Kidney (tissue), 14 donors: ENCODE results near the gene CAMKMT. TPM values are rescaled to one million over a fixed set of nuclear protein-coding genes. Genes with fewer than 3 reads are reported as not detected.

ENCODE experiments used
- DNase-seq, 5 donors: peaks; one replicate each; pipeline ENCODE4 v3.0.0-alpha.2; 2013 to 2020
- FAIRE-seq: peaks from 2 replicates; lab custom pipeline; 2012; peaks lifted over from hg19 to GRCh38; lab: Jason Lieb, UNC
- H3K27ac ChIP-seq, 2 donors: one replicate each; pipeline ENCODE4 v1.7.0; 2013; ENCODE audit warnings: low read depth in 2 of 2, low read length in 2 of 2, inconsistent platforms in 1 of 2
- H3K27me3 ChIP-seq: one replicate; pipeline ENCODE4 v1.7.1; 2013; ENCODE audit warnings: low read length, inconsistent platforms; ENCODE audit not compliant: control insufficient read depth, insufficient read depth
- H3K36me3 ChIP-seq, 3 donors: one replicate each; pipeline versions ENCODE4 v1.7.0 to v1.7.1; 2013; ENCODE audit warnings: low read length in 3 of 3, control low read depth in 1 of 3, inconsistent platforms in 1 of 3; ENCODE audit not compliant: insufficient read depth in 3 of 3, control insufficient read depth in 2 of 3
- H3K4me1 ChIP-seq, 3 donors: one replicate each; pipeline versions ENCODE4 v1.7.0 to v1.7.1; 2013; ENCODE audit warnings: low read length in 3 of 3, inconsistent platforms in 1 of 3, low read depth in 1 of 3; ENCODE audit not compliant: control insufficient read depth in 2 of 3, insufficient read depth in 2 of 3
- H3K4me3 ChIP-seq, 3 donors: one replicate each; pipeline versions ENCODE4 v1.7.0 to v1.8.1; 2013; ENCODE audit warnings: low read length in 3 of 3, control low read depth in 1 of 3, inconsistent platforms in 1 of 3
- H3K9ac ChIP-seq, 3 donors: one replicate each; pipeline versions ENCODE4 v1.7.0 to v1.7.1; 2013; ENCODE audit warnings: low read length in 3 of 3, control low read depth in 1 of 3, inconsistent platforms in 1 of 3
- H3K9me3 ChIP-seq, 3 donors: one replicate each; pipeline versions ENCODE4 v1.7.0 to v1.7.1; 2013; ENCODE audit warnings: low read length in 3 of 3, control low read depth in 1 of 3, inconsistent platforms in 1 of 3; ENCODE audit not compliant: control insufficient read depth in 2 of 3, insufficient read depth in 1 of 3
- CTCF ChIP-seq: IDR thresholded peaks from 3 replicates; pipeline ENCODE4 v1.5.1; 2012; ENCODE audit warnings: mild to moderate bottlenecking, moderate library complexity, borderline replicate concordance; ENCODE audit not compliant: insufficient read depth; ENCODE audit errors: extremely low read depth
- intact Hi-C: fragments of 100-400 bp; cut with DNase I; formaldehyde crosslinking; loops from one replicate; pipeline ENCODE4 v1.11.1; 2022
- polyA plus RNA-seq: library from polyadenylated mRNA; stranded (reverse); fragments of 350-450 nt; fragmentation: Illumina TruSeq; extraction: RNeasy Lipid Tissue Mini Kit (QIAGEN cat#74804); gene quantifications from one replicate; pipeline ENCODE4 v1.2.3, GENCODE V29; 2014; ENCODE audit warnings: low read depth, low replicate concordance; ENCODE audit not compliant: insufficient read depth
- total RNA-seq: library from RNA; stranded (reverse); fragmentation: NEBNext Ultra II Directional; extraction: Animal tissue kit (Norgen Biotek cat#: 25700); gene quantifications from one replicate; pipeline ENCODE4 v1.2.1, GENCODE V29; 2021
- donor health status: control.
- donor health status: control.
- donor health status: control.
- donor health status: control.
- donor health status: control.
- donor health status: DM: yes; HTN: yes; CAD: no.
- donor health status: Normal renal cell carcinoma (clear cell type).

Gene CAMKMT
- total and polyA plus RNA-seq, 2 donors from 2014 or later, result 9.9 to 14.5 TPM

DNA sequence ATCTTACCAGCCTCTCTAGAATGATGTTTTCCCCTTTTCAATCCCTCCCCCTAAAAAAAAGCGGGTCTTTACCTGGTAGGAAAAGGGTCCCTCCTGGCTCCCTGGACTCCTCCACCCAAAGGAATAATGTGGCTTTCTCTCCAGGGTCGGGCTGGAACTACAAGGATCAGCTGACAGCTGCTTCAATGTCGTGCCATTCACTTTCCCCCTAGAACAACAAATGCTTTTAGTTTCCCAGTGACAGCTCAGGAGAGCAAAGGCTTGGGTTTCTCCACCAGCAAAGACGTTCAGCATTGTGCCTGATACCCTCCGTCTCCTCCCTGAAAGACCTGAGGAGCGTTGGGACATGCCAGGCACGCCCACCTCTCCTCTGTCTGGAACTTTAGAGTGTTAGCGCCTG lies 405.9 kb downstream of the CAMKMT start:
- H3K27me3 ChIP-seq, result peaks cover 23% of the 10 kb centered on the region
- H3K27ac ChIP-seq, result no peak overlapping the region
- H3K36me3 ChIP-seq, result no peaks in the 10 kb centered on the region
- no peak overlapping the region for H3K4me3 ChIP-seq
- DNase-seq (no peak), FAIRE-seq (no peak)
- intact Hi-C loops, result no loop called here
- TF ChIP-seq CTCF, result no peak
- H3K4me1 ChIP-seq, result no peaks in the 10 kb centered on the region
- no peak overlapping the region for H3K9ac ChIP-seq
- no peaks in the 10 kb centered on the region for H3K9me3 ChIP-seq

GRCh38 chr2:44768438-44769236 lies 406.9 kb downstream of the CAMKMT start:
- Histone ChIP-seq H3K4me3 (peak overlapping the region in 1 of 3 donors; percentile 27), H3K9me3 (no peaks in the 10 kb centered on the region), H3K36me3 (no peaks in the 10 kb centered on the region), H3K27ac (no peak overlapping the region), H3K27me3 (peaks cover 29% of the 10 kb centered on the region), H3K4me1 (no peaks in the 10 kb centered on the region), H3K9ac (no peak overlapping the region)
- DNase-seq, result peak in 2 of 5 donors; percentile 32 to 52
- intact Hi-C loops, result no loop called here
- no peak for TF ChIP-seq CTCF
- no peak for FAIRE-seq

- FAIRE-seq, result no peak
- no peaks in the 10 kb centered on the region for H3K9me3 ChIP-seq
- TF ChIP-seq CTCF, result no peak
- H3K36me3 ChIP-seq, result no peaks in the 10 kb centered on the region
- no peak overlapping the region for H3K27ac ChIP-seq
- H3K27me3 ChIP-seq, result peaks cover 29% of the 10 kb centered on the region
- no peaks in the 10 kb centered on the region for H3K4me1 ChIP-seq
- H3K9ac ChIP-seq, result no peak overlapping the region
- intact Hi-C loops, result no loop called here
- H3K4me3 ChIP-seq, result no peak overlapping the region
- DNase-seq, result no peak
These were observed 407.7 kb downstream of the CAMKMT start for GRCh38 chr2:44769349-44770011.
